Ishikawa (cell line): ENCODE results near the gene GARIN5A.

Experiments used
- CEBPB ChIP-seq: IDR thresholded peaks from 2 replicates; pipeline ENCODE4 v1.6.1; 2012
- RAD21 ChIP-seq: IDR thresholded peaks from 2 replicates; pipeline ENCODE4 v1.6.1; 2012; ENCODE audit warnings: low read depth

DNA sequence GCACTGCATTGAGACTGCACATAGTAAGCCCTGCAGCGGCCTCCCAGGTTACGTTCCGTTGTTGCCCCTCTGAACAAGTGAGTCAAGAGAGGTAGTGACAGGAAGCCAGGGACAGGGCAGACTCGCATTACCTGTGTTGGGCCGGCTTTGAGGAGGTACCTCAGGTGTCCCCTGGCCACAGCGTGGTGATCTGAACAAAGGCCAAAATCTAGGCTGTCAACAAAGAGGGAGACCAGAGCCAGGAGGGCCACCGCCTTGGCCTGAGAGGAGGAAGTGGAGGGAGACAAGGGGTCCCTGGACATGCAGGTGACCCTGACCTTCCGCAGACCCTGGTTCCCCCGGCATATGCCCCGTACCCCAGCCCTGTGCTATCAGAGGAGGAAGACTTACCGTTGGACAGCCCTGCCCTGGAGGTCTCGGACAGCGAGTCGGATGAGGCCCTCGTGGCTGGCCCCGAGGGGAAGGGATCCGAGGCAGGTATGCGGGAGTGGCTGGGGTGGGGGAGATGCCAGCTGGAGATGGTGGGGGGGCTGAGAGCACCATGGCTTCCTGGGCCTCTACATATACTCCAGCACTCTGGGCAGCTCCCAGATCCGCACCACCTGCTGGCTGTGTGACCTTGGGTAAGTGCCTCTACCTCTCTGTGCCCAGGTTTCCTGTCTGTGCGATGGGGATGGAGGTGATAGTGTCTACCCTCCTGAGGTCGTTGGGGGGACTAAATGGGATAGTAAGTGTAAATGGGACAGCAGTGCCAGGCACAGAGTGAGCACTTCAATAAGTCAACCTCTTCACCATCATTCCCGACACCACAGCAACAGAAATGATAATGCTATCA, 53.2 kb downstream of the GARIN5A start:
- TF ChIP-seq CEBPB (no peak), RAD21 (no peak)
